Esophagus squamous epithelium (tissue), 4 donors: Measurements from ENCODE around the gene ICA1.

Source experiments
- CTCF ChIP-seq, 6 experiments: fragments of 450-650 bp in 4 of 6; fragments of 200-600 bp in 2 of 6; sonication (generic) in 2 of 6; IDR thresholded peaks; one replicate each; pipeline ENCODE4 v1.5.1; 2016 to 2019; ENCODE audit warnings: antibody characterized with exemption in 6 of 6, mild to moderate bottlenecking in 4 of 6, moderate library complexity in 4 of 6
- POLR2A ChIP-seq, 4 donors: fragments of 450-650 bp; IDR thresholded peaks; one replicate each; pipeline ENCODE4 v1.6.1; 2017; ENCODE audit warnings: antibody characterized with exemption in 4 of 4, mild to moderate bottlenecking in 4 of 4, moderate library complexity in 3 of 4

DNA sequence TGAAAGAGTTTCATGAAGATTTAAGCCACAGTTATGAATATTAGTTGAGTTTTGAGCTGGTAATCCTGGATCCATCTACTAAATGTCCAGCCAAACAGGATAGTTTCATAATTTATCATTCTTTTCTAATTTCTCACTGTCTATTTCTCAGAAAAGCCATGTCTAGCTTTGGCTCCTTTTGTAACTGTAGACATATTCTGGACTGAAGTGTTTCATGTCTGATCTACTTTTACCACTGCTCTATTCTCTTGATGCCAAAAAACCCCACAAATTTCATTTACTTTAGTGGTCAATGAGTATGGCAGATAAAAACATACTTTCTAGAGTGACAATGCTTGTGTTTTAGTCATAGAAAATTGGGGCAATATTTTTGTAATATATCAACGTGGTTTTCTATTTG lies 61.2 kb downstream of the ICA1 start:
- TF ChIP-seq CTCF (IDR thresholded peaks at IDR 0.05) (no peak), POLR2A (IDR thresholded peaks at IDR 0.05) (no peak)
